WTC11 (cell line): ENCODE results near the gene CXCL11. TPM values are rescaled to one million over a fixed set of nuclear protein-coding genes. Genes with fewer than 3 reads are reported as not detected.
A peak's percentile ranks its signal among the peaks of the same experiment; 100 is the strongest.

Experiments
- ATAC-seq: fragments of 200-7000 bp; cut with Tn5 transposase; 2 replicates; pipeline ENCODE4 v1.10.0; 2021; ENCODE audit warnings: mild to moderate bottlenecking, moderate library complexity
- CTCF ChIA-PET: fragments of 300-600 bp; sonication (Branson Sonifier 250); formaldehyde crosslinking; loops from one replicate; lab custom pipeline; 2021; ENCODE audit warnings: antibody characterized with exemption; lab: Charles Lee
- POLR2A ChIA-PET: fragments of 350-600 bp; sonication (Branson Sonifier 250); formaldehyde crosslinking; loops from one replicate; lab custom pipeline; 2021; ENCODE audit warnings: antibody characterized with exemption; lab: Charles Lee
- DNase-seq: peaks from one replicate; pipeline ENCODE4 v3.0.0; 2021; ENCODE audit warnings: low spot score
- H3K27ac Mint-ChIP-seq: 2 replicates; pipeline ENCODE4 v1.8.0; 2021; ENCODE audit warnings: mixed read lengths
- H3K27me3 Mint-ChIP-seq: 2 replicates; pipeline ENCODE4 v1.8.0; 2021; ENCODE audit warnings: low read depth, mild to moderate bottlenecking, moderate library complexity, mixed read lengths
- H3K36me3 Mint-ChIP-seq: 2 replicates; pipeline ENCODE4 v1.8.0; 2021; ENCODE audit warnings: mixed read lengths
- H3K4me1 Mint-ChIP-seq: 2 replicates; pipeline ENCODE4 v1.8.0; 2022; ENCODE audit warnings: mixed read lengths
- H3K4me3 Mint-ChIP-seq: 2 replicates; pipeline ENCODE4 v1.8.0; 2021; ENCODE audit warnings: mild to moderate bottlenecking, moderate library complexity, mixed read lengths
- H3K9me3 Mint-ChIP-seq: 2 replicates; pipeline ENCODE4 v1.8.0; 2021; ENCODE audit warnings: mixed read lengths
- ATF1 ChIP-seq: sonication (generic); formaldehyde crosslinking; IDR thresholded peaks from 2 replicates; pipeline ENCODE4 v1.8.1; 2023; ENCODE audit warnings: mild to moderate bottlenecking, moderate library complexity, missing genetic modification reagents
- CDX4 ChIP-seq: fragments of 250-450 bp; sonication (Bioruptor Pico); IDR thresholded peaks from 2 replicates; pipeline ENCODE4 v1.9.0; 2021; ENCODE audit warnings: moderate library complexity, mild to moderate bottlenecking, inconsistent platforms, borderline replicate concordance
- CREM ChIP-seq: sonication (generic); formaldehyde crosslinking; IDR thresholded peaks from 2 replicates; pipeline ENCODE4 v1.8.1; 2022; ENCODE audit warnings: mild to moderate bottlenecking, missing genetic modification reagents, moderate library complexity
- ERG ChIP-seq: fragments of 250-450 bp; sonication (Bioruptor Pico); IDR thresholded peaks from 2 replicates; pipeline ENCODE4 v1.8.0; 2021; ENCODE audit warnings: mild to moderate bottlenecking
- FOXJ3 ChIP-seq: sonication (generic); formaldehyde crosslinking; IDR thresholded peaks from 2 replicates; pipeline ENCODE4 v1.9.0; 2021; ENCODE audit warnings: missing genetic modification reagents, mild to moderate bottlenecking, borderline replicate concordance
- GRHL2 ChIP-seq: fragments of 250-450 bp; sonication (Bioruptor Pico); IDR thresholded peaks from 2 replicates; pipeline ENCODE4 v1.8.0; 2022; ENCODE audit warnings: mild to moderate bottlenecking, moderate library complexity; ENCODE audit not compliant: insufficient replicate concordance, severe bottlenecking
- HMGA2 ChIP-seq: fragments of 250-450 bp; sonication (Bioruptor Pico); IDR thresholded peaks from 2 replicates; pipeline ENCODE4 v1.4.0; 2021; ENCODE audit warnings: mild to moderate bottlenecking, moderate library complexity
- NFE2L1 ChIP-seq: sonication (generic); formaldehyde crosslinking; IDR thresholded peaks from 2 replicates; pipeline ENCODE4 v1.8.1; 2023; ENCODE audit warnings: missing genetic modification reagents
- SMAD3 ChIP-seq: sonication (generic); formaldehyde crosslinking; IDR thresholded peaks from 2 replicates; pipeline ENCODE4 v1.8.0; 2022; ENCODE audit warnings: missing genetic modification reagents, mild to moderate bottlenecking, borderline replicate concordance
- SOX15 ChIP-seq: fragments of 250-450 bp; sonication (Bioruptor Pico); IDR thresholded peaks from 2 replicates; pipeline ENCODE4 v1.9.0; 2021; ENCODE audit warnings: mild to moderate bottlenecking
- STAT6 ChIP-seq: sonication (generic); formaldehyde crosslinking; conservative IDR thresholded peaks from 2 replicates; pipeline ENCODE4 v1.8.1; 2023; ENCODE audit warnings: mild to moderate bottlenecking, low read depth, missing genetic modification reagents, moderate library complexity
- ZNF121 ChIP-seq: sonication (generic); formaldehyde crosslinking; IDR thresholded peaks from 2 replicates; pipeline ENCODE4 v1.8.0; 2023; ENCODE audit warnings: missing genetic modification reagents
- ZNF281 ChIP-seq: sonication (generic); formaldehyde crosslinking; IDR thresholded peaks from 2 replicates; pipeline ENCODE4 v1.8.0; 2023; ENCODE audit warnings: mild to moderate bottlenecking, missing genetic modification reagents
- ZNF423 ChIP-seq: fragments of 250-450 bp; sonication (Bioruptor Pico); IDR thresholded peaks from 2 replicates; pipeline ENCODE4 v2.1.2; 2022; ENCODE audit warnings: mild to moderate bottlenecking, moderate library complexity
- ZNF425 ChIP-seq: fragments of 250-450 bp; sonication (Bioruptor Pico); conservative IDR thresholded peaks from 2 replicates; pipeline ENCODE4 v1.9.0; 2021; ENCODE audit warnings: mild to moderate bottlenecking
- total RNA-seq: library from RNA; stranded (reverse); gene quantifications from 3 replicates; pipeline ENCODE4 v1.2.3, GENCODE V29; 2021

The CXCL11 gene
- total RNA-seq, 1 experiment from 2014 or later: 0.20 TPM

- CTCF ChIA-PET: no interaction called here
These were observed 19.5 kb downstream of the CXCL11 start for GRCh38 chr4:76016393-76016792.

More at GRCh38 chr4:76016393-76016792, 19.5 kb downstream of the CXCL11 start:
- Mint-ChIP-seq H3K36me3 (no peaks in the 10 kb centered on the region), H3K9me3 (no peaks in the 10 kb centered on the region), H3K4me3 (no peak overlapping the region), H3K27ac (peak overlapping the region; percentile 81), H3K4me1 (peaks cover 20% of the 10 kb centered on the region), H3K27me3 (peaks cover 10% of the 10 kb centered on the region)
- TF ChIP-seq NFE2L1 (CRISPR knock-in tag) (no peak), STAT6 (CRISPR knock-in tag) (no peak), GRHL2 (CRISPR knock-in tag) (no peak), ERG (no peak), CREM (CRISPR knock-in tag) (no peak), SMAD3 (CRISPR knock-in tag) (no peak), ZNF121 (CRISPR knock-in tag) (no peak), HMGA2 (CRISPR knock-in tag) (no peak), ATF1 (CRISPR knock-in tag) (no peak), ZNF423 (CRISPR knock-in tag) (no peak), FOXJ3 (CRISPR knock-in tag) (no peak), SOX15 (no peak), CDX4 (CRISPR knock-in tag) (no peak), ZNF281 (CRISPR knock-in tag) (no peak), ZNF425 (CRISPR knock-in tag) (no peak)
- peak; percentile 36 for ATAC-seq
- DNase-seq: no peak
- POLR2A ChIA-PET: no interaction called here
